K562 (cell line): ENCODE results near the gene CNTN2.

Source experiments
- GTF2F1 ChIP-seq: IDR thresholded peaks from 2 replicates; pipeline ENCODE4 v1.6.1; 2011; ENCODE audit warnings: low read depth, low read length, improper control_type of control experiment
- SPI1 ChIP-seq: IDR thresholded peaks from 2 replicates; pipeline ENCODE4 v1.6.1; 2011; ENCODE audit warnings: low read depth, low read length, control low read depth, borderline replicate concordance
- ZNF274 ChIP-seq: IDR thresholded peaks from 2 replicates; pipeline ENCODE4 v1.6.1; 2011; ENCODE audit warnings: low read depth, mild to moderate bottlenecking, low read length, moderate library complexity, borderline replicate concordance
- ZNF764 ChIP-seq: fragments of 250-450 bp; sonication (Bioruptor Pico); IDR thresholded peaks from 2 replicates; pipeline ENCODE4 v1.4.0; 2020; ENCODE audit warnings: low read depth, mild to moderate bottlenecking, moderate library complexity
- ZNF830 ChIP-seq: fragments of 250-450 bp; sonication (Bioruptor Pico); IDR thresholded peaks from 2 replicates; pipeline ENCODE4 v1.5.0; 2021; ENCODE audit warnings: mild to moderate bottlenecking

GRCh38 chr1:205098242-205098641 is 55.2 kb downstream of the CNTN2 start:
- TF ChIP-seq ZNF764 = no peak
- no peak for TF ChIP-seq ZNF830
- TF ChIP-seq ZNF274 = no peak
- no peak for TF ChIP-seq GTF2F1
- no peak for TF ChIP-seq SPI1
